Breast epithelium (tissue), 4 donors: ENCODE data around the gene RNF150. TPM values are rescaled to one million over a fixed set of nuclear protein-coding genes. Genes with fewer than 3 reads are reported as not detected.

Experiments used
- DNase-seq, 2 donors: peaks; one replicate each; pipeline ENCODE4 v3.0.0-alpha.2; 2019; ENCODE audit warnings: low spot score in 2 of 2
- H3K27ac ChIP-seq, 2 donors: fragments of 200-600 bp; sonication (generic) in 1 of 2; one replicate each; pipeline ENCODE4 v1.5.1; 2016 to 2019; ENCODE audit warnings: mild to moderate bottlenecking in 1 of 2
- H3K27me3 ChIP-seq, 2 donors: fragments of 200-600 bp; sonication (generic) in 1 of 2; one replicate each; pipeline versions ENCODE4 v1.5.1 to v1.6.0; 2017 to 2019; ENCODE audit warnings: control low read depth in 1 of 2, mild to moderate bottlenecking in 1 of 2
- H3K36me3 ChIP-seq: fragments of 200-600 bp; one replicate; pipeline ENCODE4 v1.5.1; 2019
- H3K4me1 ChIP-seq, 2 donors: fragments of 200-600 bp; sonication (generic); one replicate each; pipeline ENCODE4 v1.5.1; 2016 to 2019; ENCODE audit warnings: control low read depth in 1 of 2
- H3K4me3 ChIP-seq, 3 donors: fragments of 200-600 bp; sonication (generic); 1 replicate in 2 of 3; 2 replicates in 1 of 3; pipeline ENCODE4 v1.5.1; 2016 to 2019; ENCODE audit warnings: mild to moderate bottlenecking in 3 of 3, moderate library complexity in 2 of 3
- H3K9me3 ChIP-seq, 2 donors: fragments of 200-600 bp; sonication (generic) in 1 of 2; one replicate each; pipeline ENCODE4 v1.5.1; 2016 to 2019; ENCODE audit warnings: control low read depth in 1 of 2
- POLR2A ChIP-seq: fragments of 450-650 bp; IDR thresholded peaks from one replicate; pipeline ENCODE4 v1.6.1; 2016; ENCODE audit warnings: antibody characterized with exemption, mild to moderate bottlenecking, moderate library complexity
- POLR2AphosphoS5 ChIP-seq, 3 donors: sonication (generic); formaldehyde crosslinking; IDR thresholded peaks; one replicate each; pipeline ENCODE4 v1.6.1; 2017; ENCODE audit warnings: antibody characterized with exemption in 3 of 3
- intact Hi-C: fragments of 100-400 bp; cut with DNase I; formaldehyde crosslinking; loops from one replicate; pipeline ENCODE4 v1.15.1; 2023; ENCODE audit warnings: low total_unique reads
- total RNA-seq, 3 donors: library from RNA; depleted of rRNA; stranded (reverse); fragments of >200 nt; gene quantifications; one replicate each; pipeline ENCODE4 v1.1.0, GENCODE V29; 2016
- TF ChIP-seq, protein P1 (sequence below), 3 donors: fragments of 450-650 bp; IDR thresholded peaks; one replicate each; pipeline ENCODE4 v1.5.1; 2016 to 2017; ENCODE audit warnings: antibody characterized with exemption in 3 of 3, mild to moderate bottlenecking in 3 of 3, moderate library complexity in 3 of 3

RNF150 gene
- total RNA-seq, 3 donors from 2014 or later = 5.6 to 19.7 (median 14.8) TPM

DNA sequence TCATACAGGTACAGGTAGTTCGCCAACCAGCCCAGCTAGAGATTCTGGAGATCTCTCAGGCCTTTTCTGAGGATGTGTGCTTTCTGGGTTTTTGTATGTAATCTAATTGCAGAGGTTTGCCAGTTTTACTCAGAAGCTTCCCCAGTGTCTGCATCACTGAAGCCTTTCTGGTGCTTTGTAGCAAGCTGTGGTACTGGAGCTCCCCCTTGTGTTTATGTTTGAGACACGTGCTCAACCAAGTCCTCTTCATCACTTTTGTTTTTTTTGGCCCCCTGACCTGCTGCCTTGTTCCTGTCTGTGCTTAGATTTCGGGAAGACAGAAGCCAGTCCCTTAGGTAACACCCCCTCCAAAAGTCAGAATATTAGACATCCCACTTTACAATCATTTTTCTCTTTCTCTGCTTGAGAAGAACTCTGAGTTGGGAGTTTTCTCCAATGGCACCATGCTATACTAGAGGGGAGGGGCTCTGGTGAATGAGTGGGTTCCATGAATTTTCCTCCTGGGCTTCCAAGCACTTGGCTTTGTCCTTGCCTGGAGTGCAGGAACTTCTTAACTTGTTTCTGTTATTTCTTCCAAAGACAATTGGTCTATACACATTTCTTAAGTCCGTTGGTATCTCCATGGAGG is 248.7 kb downstream of the RNF150 start:
- Histone ChIP-seq H3K9me3 (peaks cover 0 to 21% of the 10 kb centered on the region in 2 donors), H3K36me3 (no peaks in the 10 kb centered on the region), H3K4me3 (no peak overlapping the region), H3K4me1 (no peaks in the 10 kb centered on the region), H3K27me3 (no peaks in the 10 kb centered on the region), H3K27ac (no peak overlapping the region)
- intact Hi-C loops = loop anchor here (10.0 kb wide), 1 partner anchor 460 kb away; no protein-coding TSS in a partner anchor
- no peak for DNase-seq
- TF ChIP-seq POLR2AphosphoS5 (IDR thresholded peaks at IDR 0.05) = no peak
- TF ChIP-seq, protein P1, sequence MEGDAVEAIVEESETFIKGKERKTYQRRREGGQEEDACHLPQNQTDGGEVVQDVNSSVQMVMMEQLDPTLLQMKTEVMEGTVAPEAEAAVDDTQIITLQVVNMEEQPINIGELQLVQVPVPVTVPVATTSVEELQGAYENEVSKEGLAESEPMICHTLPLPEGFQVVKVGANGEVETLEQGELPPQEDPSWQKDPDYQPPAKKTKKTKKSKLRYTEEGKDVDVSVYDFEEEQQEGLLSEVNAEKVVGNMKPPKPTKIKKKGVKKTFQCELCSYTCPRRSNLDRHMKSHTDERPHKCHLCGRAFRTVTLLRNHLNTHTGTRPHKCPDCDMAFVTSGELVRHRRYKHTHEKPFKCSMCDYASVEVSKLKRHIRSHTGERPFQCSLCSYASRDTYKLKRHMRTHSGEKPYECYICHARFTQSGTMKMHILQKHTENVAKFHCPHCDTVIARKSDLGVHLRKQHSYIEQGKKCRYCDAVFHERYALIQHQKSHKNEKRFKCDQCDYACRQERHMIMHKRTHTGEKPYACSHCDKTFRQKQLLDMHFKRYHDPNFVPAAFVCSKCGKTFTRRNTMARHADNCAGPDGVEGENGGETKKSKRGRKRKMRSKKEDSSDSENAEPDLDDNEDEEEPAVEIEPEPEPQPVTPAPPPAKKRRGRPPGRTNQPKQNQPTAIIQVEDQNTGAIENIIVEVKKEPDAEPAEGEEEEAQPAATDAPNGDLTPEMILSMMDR (IDR thresholded peaks at IDR 0.05) = peak in 2 of 3 donors; percentile 15 to 34

DNA sequence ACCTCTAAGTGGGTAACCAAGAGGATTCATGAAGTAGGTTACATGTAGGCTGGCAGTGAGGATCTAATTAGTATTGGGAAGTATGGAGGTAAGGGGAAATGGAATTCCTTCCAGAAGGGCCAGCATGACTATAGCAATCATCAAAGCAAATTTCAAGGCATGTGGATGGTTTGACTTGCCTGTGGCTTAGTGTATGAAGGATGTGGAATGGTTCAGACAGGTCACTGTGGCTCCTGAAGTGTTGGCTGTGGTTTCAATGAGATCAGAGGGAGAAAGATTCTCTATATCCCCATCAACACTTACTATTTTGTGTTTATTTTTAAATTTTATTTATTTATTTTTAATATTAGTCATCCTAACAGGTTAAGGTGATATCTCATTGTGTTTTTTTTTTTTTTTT is 255.5 kb downstream of the RNF150 start:
- peaks cover 0 to 19% of the 10 kb centered on the region in 2 donors for H3K9me3 ChIP-seq

DNA sequence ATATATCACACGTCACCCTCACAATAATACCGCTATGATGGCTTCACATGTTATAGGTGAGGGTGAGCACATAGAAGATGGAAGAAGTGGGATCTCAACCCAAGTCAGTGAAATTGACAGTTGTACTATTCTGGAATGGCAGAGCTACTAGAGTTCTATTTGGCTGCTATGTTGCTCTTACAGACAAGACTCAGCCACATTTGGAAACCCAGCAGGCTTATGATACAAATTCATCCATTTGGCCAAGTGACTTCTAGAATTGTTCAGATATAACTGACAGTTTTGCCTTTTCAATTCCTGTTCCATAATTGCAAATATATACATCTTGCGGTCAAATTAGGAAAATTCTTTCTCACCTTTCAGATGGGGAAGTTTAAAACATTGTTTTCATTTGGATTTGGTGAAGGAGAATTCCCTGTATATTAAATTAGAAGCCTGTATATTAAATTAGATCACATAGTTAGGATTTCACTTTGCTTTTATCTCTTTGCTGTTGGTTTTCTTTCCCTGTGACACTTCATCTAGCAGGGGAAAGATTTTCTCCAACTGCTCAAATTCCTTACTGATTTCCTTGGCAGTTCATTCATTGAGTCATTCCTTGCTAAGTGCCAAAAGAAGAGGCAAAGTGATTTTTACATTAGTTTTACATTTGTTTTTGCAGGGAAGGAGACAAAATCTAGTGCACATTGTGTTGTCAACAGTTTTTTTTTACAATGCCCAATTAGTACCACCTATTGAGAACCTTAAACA is 256.5 kb downstream of the RNF150 start:
- Histone ChIP-seq H3K27me3 (no peaks in the 10 kb centered on the region), H3K4me3 (no peak overlapping the region), H3K27ac (no peak overlapping the region), H3K4me1 (no peaks in the 10 kb centered on the region), H3K9me3 (peaks cover 0 to 19% of the 10 kb centered on the region in 2 donors), H3K36me3 (no peaks in the 10 kb centered on the region)
- no peak for DNase-seq
- TF ChIP-seq POLR2A = no peak
- TF ChIP-seq, protein P1 (IDR thresholded peaks at IDR 0.05) = no peak
- TF ChIP-seq POLR2AphosphoS5 (IDR thresholded peaks at IDR 0.05) = no peak
- intact Hi-C loops = no loop called here

More for the DNA sequence above, 255.5 kb downstream of the RNF150 start:
- Histone ChIP-seq H3K27me3 (no peaks in the 10 kb centered on the region), H3K36me3 (no peaks in the 10 kb centered on the region), H3K4me3 (no peak overlapping the region), H3K4me1 (no peaks in the 10 kb centered on the region), H3K27ac (no peak overlapping the region)
- intact Hi-C loops = no loop called here
- TF ChIP-seq, protein P1 (IDR thresholded peaks at IDR 0.05) = no peak
- no peak for TF ChIP-seq POLR2AphosphoS5 (IDR thresholded peaks at IDR 0.05)
- TF ChIP-seq POLR2A = no peak
- DNase-seq = no peak

DNA sequence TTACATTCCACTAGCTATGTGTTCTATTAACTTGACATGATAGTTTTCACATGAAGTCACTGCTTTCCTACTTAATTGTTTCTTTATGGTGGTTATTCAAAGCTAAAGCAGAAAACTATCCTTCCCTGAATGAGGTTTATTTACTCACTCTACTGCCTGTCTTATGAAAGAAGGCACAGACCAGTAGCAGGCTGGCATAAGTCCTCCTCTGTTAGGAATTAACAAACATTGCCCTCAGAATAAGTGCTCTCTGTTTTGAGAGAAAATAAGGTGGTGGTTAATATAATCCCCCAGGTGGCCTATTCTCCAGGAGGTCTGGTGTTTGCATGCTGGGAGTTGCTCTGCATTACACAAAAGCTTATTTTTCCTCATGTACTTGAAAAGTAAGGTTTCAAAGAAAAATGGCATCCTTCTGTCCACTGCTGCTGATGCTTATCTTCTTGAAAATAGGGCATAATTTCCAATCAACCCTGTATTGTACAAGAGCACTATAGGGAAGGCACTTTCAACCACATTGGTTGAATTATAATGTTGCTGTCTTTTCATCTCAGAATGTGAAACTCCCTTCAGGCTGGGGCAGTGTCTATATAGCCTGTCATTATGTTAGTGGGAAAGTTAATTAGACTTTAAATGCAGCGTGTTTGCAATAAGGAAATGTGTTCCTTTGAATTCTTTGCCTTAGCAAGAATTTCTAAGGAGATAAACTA is 257.4 kb downstream of the RNF150 start:
- Histone ChIP-seq H3K4me1 (no peaks in the 10 kb centered on the region), H3K27ac (no peak overlapping the region), H3K9me3 (peaks cover 0 to 19% of the 10 kb centered on the region in 2 donors), H3K36me3 (no peaks in the 10 kb centered on the region), H3K27me3 (no peaks in the 10 kb centered on the region), H3K4me3 (no peak overlapping the region)
- intact Hi-C loops = no loop called here
- no peak for DNase-seq
- TF ChIP-seq POLR2A (no peak), POLR2AphosphoS5 (IDR thresholded peaks at IDR 0.05) (no peak)
- TF ChIP-seq, protein P1 (IDR thresholded peaks at IDR 0.05) = no peak
